Nephron (organoid): ENCODE results near the gene COLQ.

Experiments
- H3K27ac Mint-ChIP-seq, 3 experiments: 2 replicates each; pipeline ENCODE4 v1.8.0; 2020; ENCODE audit warnings: mixed read lengths in 3 of 3, mild to moderate bottlenecking in 2 of 3, moderate library complexity in 1 of 3
- H3K27me3 Mint-ChIP-seq: 2 replicates; pipeline ENCODE4 v1.8.0; 2021; ENCODE audit warnings: low read depth, mild to moderate bottlenecking, moderate library complexity, mixed read lengths
- H3K36me3 Mint-ChIP-seq: 2 replicates; pipeline ENCODE4 v1.8.0; 2020; ENCODE audit warnings: low read depth, mixed read lengths
- H3K4me1 Mint-ChIP-seq: 2 replicates; pipeline ENCODE4 v1.8.0; 2020; ENCODE audit warnings: mixed read lengths
- H3K4me3 Mint-ChIP-seq, 3 experiments: 2 replicates each; pipeline ENCODE4 v1.8.0; 2020; ENCODE audit warnings: mild to moderate bottlenecking in 3 of 3, mixed read lengths in 3 of 3, moderate library complexity in 2 of 3
- H3K9me3 Mint-ChIP-seq: 2 replicates; pipeline ENCODE4 v1.8.0; 2020; ENCODE audit warnings: mixed read lengths
- CTCF ChIP-seq, 3 experiments: fragments of 200-600 bp; sonication (generic); IDR thresholded peaks; one replicate each; pipeline ENCODE4 v1.5.0; 2021; ENCODE audit warnings: antibody characterized with exemption in 3 of 3; ENCODE audit not compliant: unreplicated experiment in 3 of 3

COLQ gene

DNA sequence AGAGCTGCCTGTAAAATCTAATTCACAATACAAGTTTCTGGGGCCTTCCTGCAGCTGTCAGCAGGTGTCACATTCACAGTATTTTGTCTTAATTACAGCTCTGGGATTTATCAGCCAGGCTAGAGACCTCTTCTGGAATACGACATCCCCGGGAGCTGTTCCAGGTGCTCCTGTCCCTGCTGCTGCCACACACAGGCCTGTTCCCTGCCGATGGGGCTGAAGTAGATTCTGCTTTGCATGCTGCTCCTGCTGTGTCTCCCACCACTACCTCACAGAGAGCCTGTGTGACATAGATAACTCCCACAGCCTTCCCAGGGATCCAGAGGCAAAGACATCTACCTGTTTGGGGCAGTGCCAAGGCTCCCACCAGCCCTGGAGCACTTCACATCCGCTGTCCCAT is 20.4 kb downstream of the COLQ start:
- no peak for TF ChIP-seq CTCF (IDR thresholded peaks at IDR 0.05; ENCODE audit: unreplicated experiment in 3 of 3)
- Mint-ChIP-seq H3K9me3 (no peaks in the 10 kb centered on the region), H3K4me1 (peaks cover 48% of the 10 kb centered on the region), H3K27me3 (peaks cover 46% of the 10 kb centered on the region), H3K36me3 (no peaks in the 10 kb centered on the region), H3K27ac (no peak overlapping the region), H3K4me3 (no peak overlapping the region)

- H3K4me1 Mint-ChIP-seq = peaks cover 50% of the 10 kb centered on the region
- peaks cover 47% of the 10 kb centered on the region for H3K27me3 Mint-ChIP-seq
- no peak overlapping the region for H3K27ac Mint-ChIP-seq
- no peaks in the 10 kb centered on the region for H3K36me3 Mint-ChIP-seq
- no peaks in the 10 kb centered on the region for H3K9me3 Mint-ChIP-seq
- no peak for TF ChIP-seq CTCF (IDR thresholded peaks at IDR 0.05; ENCODE audit: unreplicated experiment in 3 of 3)
- no peak overlapping the region for H3K4me3 Mint-ChIP-seq
Observed at GRCh38 chr3:15500107-15500724, 21.3 kb downstream of the COLQ start.

DNA sequence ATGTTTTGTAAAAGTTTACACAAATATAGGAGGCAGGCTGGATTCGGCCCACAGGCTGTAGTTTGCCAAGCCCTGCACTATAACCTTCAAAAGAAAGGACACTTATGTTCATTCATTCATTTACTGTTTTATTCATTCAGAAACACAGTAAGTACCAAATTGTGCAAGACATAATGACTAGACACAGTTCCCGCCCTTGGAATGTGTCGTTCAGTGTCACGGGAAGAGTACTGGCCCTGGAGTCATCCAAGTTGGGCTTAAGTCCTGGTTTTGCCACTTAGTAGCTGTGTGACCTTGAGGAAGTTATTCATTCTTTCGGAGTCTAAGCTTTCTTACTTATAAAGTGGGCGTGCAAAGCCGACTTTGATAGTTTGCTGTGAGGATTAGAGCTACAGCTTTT is 22.0 kb downstream of the COLQ start:
- H3K27me3 Mint-ChIP-seq = peaks cover 47% of the 10 kb centered on the region
- H3K27ac Mint-ChIP-seq = no peak overlapping the region
- no peaks in the 10 kb centered on the region for H3K36me3 Mint-ChIP-seq
- no peaks in the 10 kb centered on the region for H3K9me3 Mint-ChIP-seq
- TF ChIP-seq CTCF (IDR thresholded peaks at IDR 0.05; ENCODE audit: unreplicated experiment in 3 of 3) = no peak
- H3K4me3 Mint-ChIP-seq = no peak overlapping the region
- H3K4me1 Mint-ChIP-seq = peaks cover 54% of the 10 kb centered on the region

DNA sequence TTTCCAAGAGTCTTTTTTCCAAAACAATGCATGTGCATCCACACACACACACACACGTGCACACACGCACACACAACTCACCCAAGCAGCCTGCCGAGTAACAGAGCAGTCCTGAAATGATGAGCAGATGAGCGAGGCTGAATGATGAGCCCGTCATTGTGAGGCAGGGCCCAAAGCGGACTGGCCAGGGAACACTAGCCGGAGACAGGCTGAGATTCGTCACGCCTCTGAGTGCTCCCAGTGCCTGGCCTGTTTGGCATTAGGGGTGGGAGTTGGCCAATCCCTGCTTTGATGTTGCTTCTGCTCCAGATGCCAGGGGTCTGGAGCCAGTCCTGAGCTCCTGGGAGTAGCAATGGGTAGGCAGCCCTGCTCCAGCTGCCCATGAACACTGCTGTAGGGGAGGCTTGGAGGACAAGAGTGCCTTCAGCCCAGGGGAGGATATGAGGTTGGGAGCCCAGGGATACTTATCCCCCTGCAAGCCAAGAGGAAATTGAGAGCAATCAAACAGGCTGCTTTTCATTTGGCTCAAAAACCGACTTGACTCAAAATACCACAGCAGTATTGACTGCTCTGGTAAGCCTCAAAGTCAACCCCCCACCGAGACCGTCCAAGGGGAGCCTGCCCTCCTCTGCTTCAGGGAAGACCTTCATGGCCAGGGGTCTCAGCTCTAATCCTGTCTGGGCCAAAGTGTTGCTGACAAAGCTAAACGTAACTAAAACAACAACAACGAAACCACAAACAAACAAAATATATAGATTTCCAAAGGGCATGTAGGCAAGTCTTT is 22.9 kb downstream of the COLQ start:
- Mint-ChIP-seq H3K4me1 (peaks cover 54% of the 10 kb centered on the region), H3K27ac (no peak overlapping the region), H3K4me3 (no peak overlapping the region), H3K36me3 (no peaks in the 10 kb centered on the region), H3K9me3 (no peaks in the 10 kb centered on the region), H3K27me3 (peaks cover 46% of the 10 kb centered on the region)
- TF ChIP-seq CTCF (IDR thresholded peaks at IDR 0.05; ENCODE audit: unreplicated experiment in 3 of 3) = no peak

- Mint-ChIP-seq H3K4me3 (no peak overlapping the region), H3K27me3 (peaks cover 43% of the 10 kb centered on the region), H3K27ac (no peak overlapping the region), H3K4me1 (peaks cover 56% of the 10 kb centered on the region), H3K9me3 (no peaks in the 10 kb centered on the region), H3K36me3 (no peaks in the 10 kb centered on the region)
- no peak for TF ChIP-seq CTCF (IDR thresholded peaks at IDR 0.05; ENCODE audit: unreplicated experiment in 3 of 3)
Observed at GRCh38 chr3:15497964-15498363, 23.5 kb downstream of the COLQ start.

DNA sequence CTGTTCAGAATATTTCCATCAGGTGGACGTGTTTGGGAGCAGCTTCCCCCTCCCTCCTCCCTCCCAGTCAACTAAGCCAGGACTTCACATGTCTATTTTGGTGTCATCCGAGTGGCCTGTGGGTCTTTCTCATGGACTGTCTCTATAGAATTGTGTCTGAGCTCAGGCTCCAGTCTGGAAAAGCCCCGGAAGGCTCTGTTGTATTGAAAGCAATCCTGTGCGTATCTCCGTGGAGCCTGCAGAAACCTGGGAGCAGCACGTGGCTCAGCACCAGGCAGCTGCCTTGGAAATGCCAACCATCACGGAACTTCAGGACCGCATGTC is 25.2 kb downstream of the COLQ start:
- Mint-ChIP-seq H3K4me3 (no peak overlapping the region), H3K4me1 (peaks cover 59% of the 10 kb centered on the region), H3K27me3 (peaks cover 33% of the 10 kb centered on the region), H3K27ac (peak overlapping the region in 2 of 3 experiments; percentile 17 to 77), H3K36me3 (no peaks in the 10 kb centered on the region), H3K9me3 (no peaks in the 10 kb centered on the region)
- no peak for TF ChIP-seq CTCF (IDR thresholded peaks at IDR 0.05; ENCODE audit: unreplicated experiment in 3 of 3)
